Midbrain (tissue), 1 donor: ENCODE data around the gene PSPN.

Experiments used
- DNase-seq: peaks from one replicate; lab custom pipeline; 2025; lab: John Stamatoyannopoulos, UW

The PSPN gene

DNA sequence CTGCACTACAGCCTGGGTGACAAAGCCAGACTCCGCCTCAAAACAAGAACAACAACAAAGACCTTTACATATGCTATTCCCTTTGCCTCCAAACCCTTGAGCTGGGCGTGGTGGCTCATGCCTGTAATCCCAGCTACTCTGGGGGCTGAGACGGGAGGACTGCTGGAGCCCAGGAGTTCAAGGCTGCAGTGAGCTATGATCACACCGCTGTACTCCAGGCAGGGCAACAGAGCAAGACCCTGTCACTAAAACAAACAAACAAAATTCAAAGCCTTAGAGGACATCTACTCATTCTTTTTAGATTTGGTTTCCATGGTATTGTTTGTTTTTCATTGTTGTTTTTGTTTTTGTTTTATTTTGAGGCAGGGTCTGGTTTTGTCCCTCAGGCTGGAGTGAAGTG is 50.1 kb downstream of the PSPN start:
- DNase-seq: no peak
